Stimulated activated CD8-positive, alpha-beta memory T cell treated with anti-CD3 and anti-CD28 coated beads, Interleukin-2, amount 100 ng/mL, for 48 hours (primary cell): ENCODE measurements around the gene PDE7B.
"Not testable (repeated sequence)": the region's sequence is repeated elsewhere in the genome, so short reads cannot be mapped to it uniquely, and the experiment has no call there.

Experiments
- DNase-seq, 2 donors: peaks; one replicate each; pipeline ENCODE4 v3.0.0-alpha.2; 2020; ENCODE audit warnings: low read depth in 2 of 2

PDE7B gene

GRCh38 chr6:136070815-136071214, 219.3 kb downstream of the PDE7B start:
- no peak for DNase-seq

- no peak for DNase-seq
Measured at GRCh38 chr6:136072691-136073090, 221.2 kb downstream of the PDE7B start.

GRCh38 chr6:136073216-136073615, 221.7 kb downstream of the PDE7B start:
- no peak for DNase-seq

DNA sequence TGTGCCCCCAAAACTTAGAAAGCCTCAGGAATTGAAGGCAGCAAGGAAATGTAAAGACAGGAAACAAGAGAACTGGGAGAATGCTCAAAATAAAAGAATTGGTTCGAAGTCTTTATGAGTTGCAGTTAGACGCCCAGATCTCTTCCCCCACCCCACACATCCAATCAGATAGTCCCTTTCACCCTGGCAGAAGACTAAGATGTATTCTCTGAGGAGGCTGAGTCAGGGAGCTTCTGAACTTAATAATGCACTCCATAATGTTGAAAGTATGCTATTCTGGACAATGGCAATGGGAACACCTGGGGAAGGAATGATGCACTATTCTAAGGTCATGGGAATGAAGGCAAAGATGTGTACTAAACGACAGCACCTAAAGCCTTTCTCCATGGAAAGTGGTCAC, 225.0 kb downstream of the PDE7B start:
- DNase-seq: no peak

DNA sequence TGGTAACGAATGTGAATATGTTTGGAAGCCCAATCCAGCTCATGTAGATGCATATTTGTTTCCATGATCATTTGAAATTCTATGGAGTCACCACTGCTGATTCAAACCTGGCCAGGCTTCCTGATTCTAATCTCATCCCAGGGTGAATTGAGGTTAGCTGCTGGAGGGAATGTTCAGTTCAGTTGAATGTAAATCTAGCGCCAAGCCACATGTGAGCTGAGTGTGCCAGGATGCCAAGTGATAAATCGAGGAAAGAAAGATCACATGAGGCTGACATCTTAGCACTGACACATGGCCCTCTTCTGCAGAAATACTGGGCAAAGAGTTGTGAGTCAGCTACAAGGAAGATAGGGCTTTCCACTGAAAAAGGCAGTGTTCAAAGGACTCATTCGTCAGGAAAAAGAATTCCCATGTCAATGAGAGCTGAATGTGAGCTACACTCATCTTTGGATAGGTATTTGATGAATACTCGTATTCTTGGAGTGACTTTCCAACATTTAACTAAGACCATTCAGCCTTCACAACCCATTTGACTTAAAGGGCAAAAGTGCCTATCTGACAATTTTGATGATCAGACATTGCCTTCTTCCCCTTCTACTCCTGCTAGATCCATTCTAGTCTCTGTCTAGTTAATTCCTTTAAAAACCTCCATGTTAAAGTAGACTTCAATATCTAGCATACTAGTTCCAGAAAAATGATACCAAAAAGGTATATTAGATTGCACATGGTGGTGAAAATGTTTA, 226.5 kb downstream of the PDE7B start:
- no peak for DNase-seq

- DNase-seq: no peak
Measured at GRCh38 chr6:136079701-136080565, 228.4 kb downstream of the PDE7B start.

GRCh38 chr6:136083540-136083939, 232.0 kb downstream of the PDE7B start:
- DNase-seq: no peak

DNA sequence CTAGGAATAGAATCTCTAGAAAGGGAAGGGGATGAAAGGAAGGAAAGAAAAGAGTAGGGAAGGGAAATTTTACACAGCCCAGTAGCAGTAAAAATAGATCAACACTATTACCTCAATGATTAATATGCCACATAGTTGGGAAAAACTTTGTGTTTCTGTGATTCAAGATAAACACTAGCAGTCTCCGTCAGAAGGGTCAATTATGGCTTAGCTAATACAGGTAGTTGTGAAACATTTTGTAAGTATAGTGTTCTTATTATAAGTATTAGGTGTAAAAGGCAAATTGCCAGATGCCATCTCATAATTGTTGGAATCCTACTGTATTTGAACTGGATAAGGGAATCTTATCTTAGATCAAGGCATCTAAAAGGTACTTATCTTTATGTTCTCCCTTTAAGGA, 232.9 kb downstream of the PDE7B start:
- no peak for DNase-seq

DNA sequence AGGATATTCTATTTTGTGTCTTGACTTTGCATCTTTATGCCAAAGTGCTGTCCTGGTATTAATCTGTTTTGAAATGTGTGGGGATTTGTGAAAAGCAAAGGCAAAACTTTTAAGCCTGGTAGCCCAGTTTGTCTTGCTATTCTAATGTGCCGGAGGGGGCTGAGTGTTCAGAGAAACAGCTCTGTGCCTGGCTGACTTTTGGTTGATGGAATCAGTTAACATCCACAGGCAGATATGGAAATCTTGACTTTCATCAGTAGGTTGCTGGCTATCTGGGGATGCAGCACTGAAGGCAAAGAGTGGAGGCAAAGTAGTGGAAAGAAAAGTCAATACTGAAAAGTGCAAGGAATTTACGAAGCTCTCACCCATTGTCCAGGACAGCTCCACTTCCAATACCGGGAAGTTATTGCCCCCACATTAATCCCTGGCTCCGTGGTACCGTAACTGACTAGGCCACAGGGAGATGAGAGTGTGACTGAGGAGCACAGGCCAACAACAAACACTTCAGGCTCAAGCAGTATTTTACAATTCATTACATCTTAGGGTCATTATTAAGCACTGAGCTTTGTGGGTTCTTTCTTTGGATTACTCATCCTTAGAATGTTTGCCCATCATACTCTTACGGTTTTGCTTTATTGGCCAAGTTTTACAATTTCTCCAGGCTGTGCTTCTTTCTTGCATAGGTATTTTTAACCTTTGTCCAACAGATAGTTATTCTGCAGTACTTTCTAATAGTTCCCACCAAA, 234.0 kb downstream of the PDE7B start:
- DNase-seq: no peak

DNA sequence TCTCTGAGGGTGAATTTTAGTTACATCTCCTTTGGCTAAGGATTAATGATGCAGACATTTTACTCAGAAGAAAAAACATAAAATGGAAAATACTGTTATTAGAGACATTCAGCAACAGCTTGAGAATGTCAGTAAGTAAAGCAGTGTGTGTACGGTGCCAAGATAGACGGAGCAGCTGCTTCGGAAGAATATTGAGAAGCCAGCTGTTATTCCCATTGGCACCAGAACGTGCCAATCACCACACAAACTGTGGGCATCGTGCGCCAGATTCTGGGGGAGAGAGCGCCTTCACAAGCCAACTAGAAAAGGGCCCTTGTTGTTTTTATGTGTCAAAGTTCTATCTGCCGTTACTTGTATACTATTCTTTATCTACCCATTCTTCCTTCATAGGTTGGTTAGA, 235.2 kb downstream of the PDE7B start:
- DNase-seq: no peak

DNA sequence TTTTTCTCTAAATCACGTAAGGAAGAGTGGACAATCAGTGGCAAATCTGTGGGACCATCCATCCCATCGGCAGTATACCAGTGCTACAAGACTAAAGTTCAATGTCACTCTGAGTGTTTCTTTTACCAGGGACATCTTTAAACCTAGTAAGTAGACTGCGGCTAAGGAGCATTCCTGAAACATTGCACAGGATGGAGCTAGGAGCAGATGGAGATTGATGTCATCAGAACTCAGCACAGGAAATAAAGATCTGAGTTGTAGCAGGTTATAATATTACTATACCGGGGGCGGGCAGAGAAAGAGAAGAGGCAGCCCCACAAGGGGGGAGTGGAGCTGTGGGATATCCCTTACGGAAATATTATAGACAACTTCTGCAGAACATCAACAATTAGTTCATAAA, 236.5 kb downstream of the PDE7B start:
- DNase-seq: no peak

GRCh38 chr6:136088693-136089092, 237.2 kb downstream of the PDE7B start:
- DNase-seq: no peak

DNA sequence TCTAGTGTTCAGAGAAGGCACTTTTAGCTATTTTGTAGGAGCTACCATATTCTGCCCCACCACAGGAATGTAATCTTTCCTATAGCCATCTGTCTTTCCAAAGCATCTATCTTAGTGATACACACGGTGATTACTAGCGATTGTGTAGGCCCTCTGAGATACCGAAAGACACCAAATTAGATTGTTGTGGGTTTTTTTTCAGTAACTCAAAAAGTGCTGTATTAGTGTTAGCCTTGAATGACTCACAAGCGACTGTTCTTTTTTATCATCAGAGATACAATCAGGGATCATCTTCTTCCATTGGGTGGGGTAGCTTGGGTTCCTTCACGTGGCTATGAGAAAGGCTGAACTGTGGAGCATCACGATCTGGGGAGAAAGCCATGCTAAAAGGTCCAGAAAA, 238.4 kb downstream of the PDE7B start:
- DNase-seq: no peak

GRCh38 chr6:136090929-136091328, 239.4 kb downstream of the PDE7B start:
- no peak for DNase-seq

GRCh38 chr6:136092897-136093296, 241.4 kb downstream of the PDE7B start:
- no peak for DNase-seq

DNA sequence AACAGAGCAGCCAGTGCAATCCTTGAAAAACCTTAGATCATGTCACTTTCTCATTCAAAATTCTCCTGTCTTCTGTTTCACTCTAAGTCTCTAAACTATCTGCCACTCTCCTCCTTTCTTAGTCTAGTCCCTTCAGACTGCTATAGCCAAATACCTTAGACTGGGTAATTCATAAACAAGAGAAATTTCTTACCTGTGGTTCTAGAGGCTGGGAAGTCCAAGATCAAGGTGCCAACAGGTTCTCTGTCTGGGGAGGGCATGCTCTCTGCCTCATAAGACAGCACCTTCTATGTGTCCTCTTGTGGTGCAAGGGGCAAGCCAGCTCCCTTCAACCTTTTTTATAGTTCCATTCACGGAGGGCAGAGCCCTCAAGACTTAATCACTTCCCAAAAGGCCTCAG, 242.3 kb downstream of the PDE7B start:
- no peak for DNase-seq

- DNase-seq: no peak
Measured at GRCh38 chr6:136094812-136095211, 243.3 kb downstream of the PDE7B start.

DNA sequence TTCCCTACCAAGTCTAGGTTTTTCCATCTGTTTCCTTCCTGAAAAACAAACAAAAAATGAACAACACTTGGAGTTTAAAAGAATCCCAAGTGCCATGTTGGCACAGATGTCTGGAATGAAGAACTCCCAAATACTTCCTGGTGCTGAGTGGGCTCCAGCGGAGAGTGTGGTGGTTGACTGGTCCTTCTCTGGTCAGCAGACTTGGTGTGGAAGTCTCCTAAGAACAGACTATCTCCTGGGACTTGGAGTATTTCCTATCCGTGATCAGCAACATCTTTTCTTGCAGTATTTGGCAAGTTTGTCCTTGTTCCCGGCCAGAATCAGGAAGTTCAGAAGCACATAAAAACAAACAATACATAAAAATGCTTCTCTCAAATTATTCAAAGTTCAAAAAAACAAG, 244.5 kb downstream of the PDE7B start:
- DNase-seq: no peak

DNA sequence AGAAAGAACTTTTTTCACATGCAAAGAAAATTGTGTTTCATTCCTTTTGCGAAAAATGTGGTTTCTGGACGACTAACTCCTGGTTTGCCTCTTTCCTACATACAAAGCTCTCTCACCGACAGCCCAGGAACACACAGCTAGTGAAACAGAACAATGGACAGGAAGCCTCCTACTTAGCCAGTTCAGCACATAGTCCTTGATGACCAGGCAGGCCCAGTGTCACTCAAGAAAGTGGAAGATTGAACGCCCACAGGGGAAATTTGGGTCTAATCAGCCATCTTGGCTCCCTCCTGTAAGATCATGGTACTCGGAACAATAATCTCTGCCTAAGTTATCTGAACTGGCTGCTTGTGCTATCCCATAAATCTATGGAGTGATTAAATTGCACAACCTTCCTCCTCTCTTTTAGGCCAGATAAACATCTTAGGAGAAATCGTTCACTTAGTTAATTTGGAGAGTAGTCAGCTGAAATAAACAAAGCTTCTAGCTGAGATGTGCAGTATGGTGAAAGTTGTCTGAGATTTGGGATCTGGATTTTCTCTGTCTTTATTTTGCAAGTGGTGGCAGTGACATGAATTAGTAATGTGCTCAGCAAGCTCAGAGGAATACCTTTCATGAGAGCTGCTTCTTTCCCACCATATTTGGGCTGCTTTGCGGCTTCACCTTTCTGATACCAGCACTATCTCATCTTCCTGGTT, 251.6 kb downstream of the PDE7B start:
- DNase-seq: no peak

DNA sequence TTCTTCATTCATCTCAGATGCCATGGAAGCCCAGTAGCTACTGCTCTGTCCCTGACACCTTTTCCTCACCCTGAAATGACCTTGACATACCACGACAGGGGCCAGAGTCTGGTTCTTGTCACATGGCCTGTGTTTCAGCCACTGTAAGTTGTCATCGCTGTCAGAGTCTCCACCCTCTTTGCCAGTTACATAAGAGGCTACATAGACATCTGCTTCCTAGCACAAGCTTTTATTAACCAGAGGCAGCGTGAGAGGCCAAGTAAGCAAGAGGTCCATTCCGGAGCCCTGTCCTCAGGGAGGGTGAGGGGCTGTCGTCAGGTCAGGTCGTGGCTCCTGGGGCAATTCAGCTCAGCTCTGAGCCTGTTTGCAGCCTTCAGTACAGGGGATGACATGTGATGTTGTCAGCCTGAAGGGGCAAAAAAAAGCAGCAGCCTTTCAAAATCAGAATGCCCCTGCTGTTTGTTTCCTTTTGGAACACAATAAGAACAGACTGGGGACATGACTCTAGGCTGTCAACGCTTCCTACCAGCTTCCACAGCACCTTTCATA, 252.3 kb downstream of the PDE7B start:
- DNase-seq: no peak

- no peak for DNase-seq
Measured at GRCh38 chr6:136104556-136104955, 253.1 kb downstream of the PDE7B start.

- not testable (repeated sequence) for DNase-seq
Measured at GRCh38 chr6:136105797-136106196, 254.3 kb downstream of the PDE7B start.
